T-helper 1 cell treated with Interleukin-12 subunit alpha and Interleukin-12 subunit beta and Interleukin-4 antibody, amounts not matched to agents 30 μg/mL and 1 μg/mL, for 36 hours (primary cell): ENCODE measurements around the gene CFAP46.

Experiments used
- H3K27ac Mint-ChIP-seq: one replicate; pipeline ENCODE4 v1.8.0; 2021; ENCODE audit warnings: mild to moderate bottlenecking, mixed read lengths
- H3K27me3 Mint-ChIP-seq: one replicate; pipeline ENCODE4 v1.8.0; 2021; ENCODE audit warnings: low read depth, mixed read lengths
- H3K36me3 Mint-ChIP-seq: one replicate; pipeline ENCODE4 v1.8.0; 2021; ENCODE audit warnings: low read depth, mixed read lengths
- H3K4me1 Mint-ChIP-seq: one replicate; pipeline ENCODE4 v1.8.0; 2021; ENCODE audit warnings: low read depth, mixed read lengths
- H3K4me3 Mint-ChIP-seq: one replicate; pipeline ENCODE4 v1.8.0; 2021; ENCODE audit warnings: mild to moderate bottlenecking, moderate library complexity, mixed read lengths
- H3K9me3 Mint-ChIP-seq: one replicate; pipeline ENCODE4 v1.8.0; 2021; ENCODE audit warnings: mixed read lengths

Gene CFAP46

GRCh38 chr10:132811891-132812481 is 130.4 kb downstream of the CFAP46 start:
- H3K27ac Mint-ChIP-seq, result no peak overlapping the region
- H3K36me3 Mint-ChIP-seq, result no peaks in the 10 kb centered on the region
- no peaks in the 10 kb centered on the region for H3K9me3 Mint-ChIP-seq
- H3K27me3 Mint-ChIP-seq, result no peaks in the 10 kb centered on the region
- no peak overlapping the region for H3K4me3 Mint-ChIP-seq
- no peaks in the 10 kb centered on the region for H3K4me1 Mint-ChIP-seq

- H3K9me3 Mint-ChIP-seq, result no peaks in the 10 kb centered on the region
Observed at GRCh38 chr10:132810807-132811700, 131.3 kb downstream of the CFAP46 start.

GRCh38 chr10:132810141-132810806 is 132.1 kb downstream of the CFAP46 start:
- Mint-ChIP-seq H3K27me3 (no peaks in the 10 kb centered on the region), H3K4me1 (no peaks in the 10 kb centered on the region), H3K36me3 (no peaks in the 10 kb centered on the region), H3K27ac (no peak overlapping the region), H3K9me3 (no peaks in the 10 kb centered on the region), H3K4me3 (no peak overlapping the region)

More at GRCh38 chr10:132810807-132811700, 131.3 kb downstream of the CFAP46 start:
- Mint-ChIP-seq H3K4me1 (no peaks in the 10 kb centered on the region), H3K27ac (no peak overlapping the region), H3K4me3 (no peak overlapping the region), H3K27me3 (no peaks in the 10 kb centered on the region), H3K36me3 (no peaks in the 10 kb centered on the region)

- H3K27me3 Mint-ChIP-seq, result no peaks in the 10 kb centered on the region
- H3K36me3 Mint-ChIP-seq, result no peaks in the 10 kb centered on the region
- no peak overlapping the region for H3K4me3 Mint-ChIP-seq
- H3K27ac Mint-ChIP-seq, result no peak overlapping the region
- no peaks in the 10 kb centered on the region for H3K4me1 Mint-ChIP-seq
- no peaks in the 10 kb centered on the region for H3K9me3 Mint-ChIP-seq
Observed at GRCh38 chr10:132809232-132810140, 132.9 kb downstream of the CFAP46 start.

GRCh38 chr10:132808383-132809231 is 133.8 kb downstream of the CFAP46 start:
- no peaks in the 10 kb centered on the region for H3K9me3 Mint-ChIP-seq
- H3K4me1 Mint-ChIP-seq, result no peaks in the 10 kb centered on the region
- no peak overlapping the region for H3K4me3 Mint-ChIP-seq
- no peak overlapping the region for H3K27ac Mint-ChIP-seq
- H3K36me3 Mint-ChIP-seq, result no peaks in the 10 kb centered on the region
- no peaks in the 10 kb centered on the region for H3K27me3 Mint-ChIP-seq

- no peaks in the 10 kb centered on the region for H3K36me3 Mint-ChIP-seq
- no peak overlapping the region for H3K27ac Mint-ChIP-seq
- H3K4me1 Mint-ChIP-seq, result no peaks in the 10 kb centered on the region
- H3K27me3 Mint-ChIP-seq, result no peaks in the 10 kb centered on the region
- no peaks in the 10 kb centered on the region for H3K9me3 Mint-ChIP-seq
- H3K4me3 Mint-ChIP-seq, result no peak overlapping the region
Observed at GRCh38 chr10:132807621-132808049, 134.7 kb downstream of the CFAP46 start.

GRCh38 chr10:132806561-132807003 is 135.8 kb downstream of the CFAP46 start:
- Mint-ChIP-seq H3K4me3 (no peak overlapping the region), H3K27ac (no peak overlapping the region), H3K9me3 (no peaks in the 10 kb centered on the region), H3K4me1 (no peaks in the 10 kb centered on the region), H3K36me3 (no peaks in the 10 kb centered on the region), H3K27me3 (no peaks in the 10 kb centered on the region)

GRCh38 chr10:132806110-132806509 is 136.3 kb downstream of the CFAP46 start:
- Mint-ChIP-seq H3K4me3 (no peak overlapping the region), H3K9me3 (no peaks in the 10 kb centered on the region), H3K36me3 (no peaks in the 10 kb centered on the region), H3K27me3 (no peaks in the 10 kb centered on the region), H3K4me1 (no peaks in the 10 kb centered on the region), H3K27ac (no peak overlapping the region)

- H3K27ac Mint-ChIP-seq, result no peak overlapping the region
- no peaks in the 10 kb centered on the region for H3K9me3 Mint-ChIP-seq
- no peaks in the 10 kb centered on the region for H3K4me1 Mint-ChIP-seq
- H3K27me3 Mint-ChIP-seq, result no peaks in the 10 kb centered on the region
- no peaks in the 10 kb centered on the region for H3K36me3 Mint-ChIP-seq
- no peak overlapping the region for H3K4me3 Mint-ChIP-seq
Observed at GRCh38 chr10:132805599-132805998, 136.8 kb downstream of the CFAP46 start.

GRCh38 chr10:132804785-132805426 is 137.5 kb downstream of the CFAP46 start:
- Mint-ChIP-seq H3K27ac (no peak overlapping the region), H3K4me1 (no peaks in the 10 kb centered on the region), H3K36me3 (no peaks in the 10 kb centered on the region), H3K4me3 (no peak overlapping the region), H3K27me3 (no peaks in the 10 kb centered on the region), H3K9me3 (no peaks in the 10 kb centered on the region)

GRCh38 chr10:132804287-132804686 is 138.1 kb downstream of the CFAP46 start:
- no peaks in the 10 kb centered on the region for H3K36me3 Mint-ChIP-seq
- H3K27me3 Mint-ChIP-seq, result no peaks in the 10 kb centered on the region
- H3K9me3 Mint-ChIP-seq, result no peaks in the 10 kb centered on the region
- H3K27ac Mint-ChIP-seq, result no peak overlapping the region
- no peak overlapping the region for H3K4me3 Mint-ChIP-seq
- H3K4me1 Mint-ChIP-seq, result no peaks in the 10 kb centered on the region

GRCh38 chr10:132803416-132804210 is 138.8 kb downstream of the CFAP46 start:
- Mint-ChIP-seq H3K9me3 (no peaks in the 10 kb centered on the region), H3K4me1 (no peaks in the 10 kb centered on the region), H3K36me3 (no peaks in the 10 kb centered on the region), H3K4me3 (no peak overlapping the region), H3K27me3 (no peaks in the 10 kb centered on the region), H3K27ac (no peak overlapping the region)
